SKM-1 (cell line): ENCODE measurements around the gene IDNK.

Experiments used
- DNase-seq: peaks from one replicate; lab custom pipeline; 2025; ENCODE audit not compliant: unreplicated experiment; lab: John Stamatoyannopoulos, UW

The IDNK gene

DNA sequence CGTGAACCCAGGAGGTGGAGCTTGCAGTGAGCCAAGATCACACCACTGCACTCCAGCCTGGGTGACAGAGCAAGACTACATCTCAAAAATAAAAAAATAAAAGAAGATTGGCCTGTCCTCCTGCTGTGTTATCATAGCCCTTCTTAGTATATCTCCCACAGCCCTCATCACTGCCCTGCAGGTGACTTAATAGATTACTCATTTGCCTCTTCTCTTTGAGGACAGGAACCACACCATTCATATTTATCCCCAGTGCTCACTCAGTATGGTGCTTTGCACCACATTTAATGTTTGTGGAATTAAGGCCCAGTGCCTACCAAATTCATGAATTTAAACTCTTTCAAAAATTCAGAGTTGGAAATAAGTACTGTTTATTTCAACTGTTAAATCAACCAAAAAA lies 10.3 kb downstream of the IDNK start:
- no peak for DNase-seq

- no peak for DNase-seq
Observed at GRCh38 chr9:83633676-83634075, 10.7 kb downstream of the IDNK start.

DNA sequence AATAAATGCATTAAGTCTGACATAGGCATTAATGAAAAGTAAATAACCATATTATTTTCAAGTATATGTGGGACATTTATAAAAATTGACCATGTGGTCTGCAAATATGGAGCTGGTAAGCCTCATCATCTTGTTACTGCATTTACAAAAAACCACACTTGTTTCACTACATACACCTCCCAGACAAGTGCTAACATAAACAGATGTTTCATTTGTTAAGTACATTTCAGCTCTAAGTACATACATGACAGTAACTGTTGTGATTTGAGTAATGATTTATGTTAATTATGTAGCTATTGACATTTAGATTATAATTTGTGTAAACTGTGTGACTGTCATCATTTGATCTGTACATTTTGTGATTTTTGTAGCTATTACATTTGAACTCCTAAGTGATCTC lies 13.9 kb downstream of the IDNK start:
- DNase-seq = no peak

GRCh38 chr9:83637389-83637788 lies 14.4 kb downstream of the IDNK start:
- no peak for DNase-seq

DNA sequence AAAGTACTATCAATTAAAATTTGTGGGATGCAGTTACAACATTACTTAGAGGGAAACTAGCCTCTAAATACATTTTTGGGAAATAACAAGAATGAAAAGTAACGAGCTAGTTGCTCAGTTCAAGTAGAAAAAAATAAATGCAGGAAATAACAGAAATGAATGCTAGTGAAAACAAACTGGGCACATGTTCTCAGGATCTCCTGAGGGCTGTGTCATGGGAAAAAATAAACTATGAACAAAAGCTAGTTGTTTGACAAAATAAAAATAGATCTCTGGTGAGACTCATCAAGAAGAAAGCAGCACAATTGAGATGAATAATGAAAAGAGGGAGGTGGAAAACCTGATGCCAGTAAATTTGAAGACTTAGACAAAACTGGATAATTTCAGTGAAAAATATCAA lies 16.3 kb downstream of the IDNK start:
- DNase-seq = no peak

DNA sequence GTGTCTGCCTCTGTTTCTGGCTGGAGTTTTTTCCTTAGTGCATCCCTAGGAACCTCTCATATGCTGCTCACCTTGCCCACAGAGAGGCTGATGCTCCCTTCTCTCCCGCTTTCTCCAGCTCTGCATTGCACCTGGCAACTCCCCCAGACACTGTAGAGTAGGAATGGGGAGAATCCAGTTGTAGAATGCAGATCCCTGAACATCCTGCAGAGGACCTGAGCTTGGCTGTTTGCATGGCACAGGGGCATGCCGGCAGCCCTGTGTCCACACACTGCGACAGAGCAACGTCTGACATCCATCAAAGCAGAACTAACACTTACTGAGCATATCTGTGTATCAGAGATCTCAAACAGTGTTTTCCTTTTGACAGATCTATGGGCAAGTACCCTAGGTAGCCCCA lies 19.9 kb downstream of the IDNK start:
- no peak for DNase-seq

GRCh38 chr9:83646500-83647239 lies 23.7 kb downstream of the IDNK start:
- no peak for DNase-seq

DNA sequence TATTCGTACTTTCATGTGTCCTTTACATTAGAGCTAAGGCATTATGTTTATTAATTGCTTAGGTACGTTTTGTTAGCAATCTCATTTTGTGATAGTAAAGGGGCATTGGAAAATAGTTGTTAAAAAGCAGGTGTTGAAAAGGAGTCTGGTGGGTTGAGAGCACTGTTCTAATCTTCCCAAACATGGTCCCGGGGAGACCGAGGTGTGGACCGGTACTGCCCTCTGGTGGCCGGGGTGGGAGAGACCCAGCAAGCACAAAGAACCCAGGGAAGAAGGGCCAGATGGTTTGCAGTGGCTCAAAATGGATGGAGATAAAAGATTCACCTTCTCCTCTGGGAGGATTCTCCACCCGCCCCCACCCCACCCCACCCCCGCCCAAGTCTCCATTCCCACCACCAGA lies 26.1 kb downstream of the IDNK start:
- DNase-seq = no peak

GRCh38 chr9:83649515-83649914 lies 26.6 kb downstream of the IDNK start:
- no peak for DNase-seq

DNA sequence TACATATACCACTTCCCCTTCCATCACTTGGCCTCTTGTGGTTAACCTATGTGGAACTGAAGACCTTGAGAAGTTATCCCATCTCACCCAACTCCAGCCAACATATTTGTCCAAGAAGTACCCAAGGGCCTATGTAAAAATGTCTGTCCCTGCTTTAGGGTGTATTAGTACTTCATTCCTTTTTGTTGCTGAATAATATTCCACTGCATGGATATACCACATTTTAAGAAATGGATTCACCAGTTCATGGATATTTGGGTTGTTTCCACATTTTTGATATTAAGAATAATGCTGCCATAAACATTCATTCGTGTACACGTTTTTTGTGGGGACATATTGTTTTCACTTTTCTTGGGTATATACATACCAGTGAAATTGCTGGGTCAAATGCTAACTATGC lies 28.6 kb downstream of the IDNK start:
- no peak for DNase-seq

DNA sequence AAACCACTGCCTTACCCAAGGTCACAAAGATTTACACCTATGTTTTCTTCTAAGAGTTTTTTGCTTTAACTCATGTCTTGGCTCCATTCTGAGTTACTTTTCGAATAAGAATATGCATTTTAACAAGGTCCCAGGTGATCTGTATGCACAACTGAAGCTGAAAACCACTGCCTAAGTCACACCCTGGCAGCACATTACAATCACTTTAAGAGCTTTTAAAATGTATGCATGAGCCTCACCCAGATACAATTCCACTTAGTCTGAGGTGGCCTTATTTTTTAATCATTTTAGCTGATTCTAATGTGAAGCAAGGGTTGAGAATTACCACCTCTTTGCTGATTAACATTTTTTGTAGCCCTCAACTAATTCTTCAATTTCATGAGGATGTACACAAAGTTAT lies 29.5 kb downstream of the IDNK start:
- no peak for DNase-seq

DNA sequence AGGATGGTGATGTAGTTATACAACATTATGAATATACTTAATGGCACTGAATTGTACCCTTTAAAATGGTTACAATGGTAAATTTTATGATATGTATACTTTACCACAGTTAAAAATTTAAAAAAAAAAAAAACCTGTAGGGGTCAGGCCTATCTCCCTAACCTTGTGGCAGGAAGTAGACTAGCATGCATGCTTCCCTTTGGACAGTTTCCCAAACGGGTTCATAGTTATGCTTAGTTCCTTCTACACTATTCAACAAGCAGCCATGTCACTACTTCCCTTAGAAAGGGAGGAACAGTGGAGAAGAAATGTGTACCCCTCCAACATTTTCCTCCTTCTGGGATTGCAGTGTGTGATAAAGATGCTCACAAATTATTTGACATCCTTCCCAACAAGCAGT lies 32.5 kb downstream of the IDNK start:
- no peak for DNase-seq

DNA sequence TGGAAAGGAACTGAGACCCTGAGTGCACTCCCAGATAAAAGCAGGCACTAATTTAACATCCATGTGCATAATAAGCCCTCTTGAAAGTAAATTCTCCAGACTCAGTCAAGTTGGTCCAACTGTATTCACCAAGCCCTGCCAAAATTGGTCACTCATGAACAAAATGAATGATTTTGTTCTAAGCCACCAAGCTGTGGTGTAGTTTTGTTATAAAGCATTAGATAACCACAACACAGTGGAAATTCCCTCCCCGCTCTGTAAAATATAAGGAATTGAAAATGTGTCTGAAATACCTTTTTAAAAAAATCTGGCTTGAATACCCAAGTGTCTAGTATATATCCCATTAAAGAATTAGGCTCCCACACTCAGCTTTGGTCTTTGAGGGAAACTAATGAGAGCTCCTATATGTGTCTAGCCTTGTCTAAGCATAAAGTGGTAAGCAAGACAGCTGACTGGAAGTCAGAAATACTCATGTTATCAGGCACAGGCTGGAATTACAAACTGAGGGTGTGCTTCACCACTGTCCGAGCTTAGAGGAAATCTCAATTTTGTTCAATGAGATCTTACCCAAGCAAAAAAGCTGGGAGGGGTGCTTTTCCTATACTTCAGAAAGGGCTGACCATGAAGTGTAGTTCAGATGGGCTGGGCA lies 33.2 kb downstream of the IDNK start:
- no peak for DNase-seq

DNA sequence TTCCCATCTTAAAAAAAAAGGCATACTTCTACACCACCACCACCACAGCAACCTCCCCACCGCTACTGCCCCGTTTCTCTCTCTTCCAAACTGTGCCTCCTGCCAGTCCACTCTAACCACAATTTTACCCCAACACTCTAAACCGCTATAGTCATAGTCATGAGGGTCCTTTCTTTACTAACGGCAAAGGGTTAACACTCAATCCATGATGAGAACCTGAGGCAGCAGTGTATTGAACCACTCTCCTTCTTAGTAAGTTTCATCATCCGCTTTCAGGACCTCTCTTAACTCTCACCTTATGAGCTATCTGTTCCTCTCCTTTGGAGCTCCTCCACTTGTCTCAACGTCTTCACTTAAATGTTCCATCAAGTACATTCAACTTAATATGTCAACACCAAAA lies 34.0 kb downstream of the IDNK start:
- no peak for DNase-seq

DNA sequence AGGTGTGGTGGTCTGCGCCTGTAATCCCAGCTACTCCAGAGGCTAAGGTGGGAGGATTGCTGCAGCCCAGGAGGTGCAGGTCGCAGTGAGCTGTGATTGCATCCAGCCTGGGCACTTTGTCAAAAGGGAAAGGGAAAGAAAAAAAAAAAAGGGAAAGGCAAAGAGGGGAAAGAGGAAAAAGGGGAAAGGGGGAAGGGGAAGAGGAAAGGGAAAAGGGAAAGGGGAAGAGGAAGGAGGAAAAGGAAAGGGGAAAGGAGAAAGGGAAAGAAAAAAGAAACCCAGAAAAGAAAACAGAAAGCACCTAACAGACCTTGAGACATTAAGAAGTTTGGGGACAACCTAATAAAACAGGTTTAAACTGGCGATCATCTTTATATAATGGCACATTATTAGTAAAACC lies 40.0 kb downstream of the IDNK start:
- no peak for DNase-seq

GRCh38 chr9:83665580-83666200 lies 42.7 kb downstream of the IDNK start:
- no peak for DNase-seq

GRCh38 chr9:83669067-83669466 lies 46.1 kb downstream of the IDNK start:
- DNase-seq = no peak

DNA sequence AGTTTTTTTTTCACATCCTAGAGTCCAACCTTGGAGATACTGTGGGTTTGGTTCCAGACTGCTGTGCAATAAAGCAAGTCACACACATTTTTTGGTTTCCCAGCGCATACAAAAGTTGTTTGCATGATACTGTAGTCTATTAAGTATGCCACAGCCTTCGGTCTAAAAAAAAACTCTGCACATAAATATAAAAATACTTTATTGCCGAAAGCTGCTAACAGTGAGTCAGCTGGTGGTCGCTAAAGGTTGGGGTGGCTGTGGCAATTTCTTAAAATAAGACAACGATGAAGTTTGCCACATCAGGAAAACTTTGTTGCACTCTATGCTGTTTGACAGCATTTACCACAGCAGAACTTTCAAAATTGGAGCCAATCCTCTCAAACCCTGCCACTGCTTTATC lies 47.4 kb downstream of the IDNK start:
- no peak for DNase-seq

GRCh38 chr9:83671451-83671850 lies 48.5 kb downstream of the IDNK start:
- no peak for DNase-seq

DNA sequence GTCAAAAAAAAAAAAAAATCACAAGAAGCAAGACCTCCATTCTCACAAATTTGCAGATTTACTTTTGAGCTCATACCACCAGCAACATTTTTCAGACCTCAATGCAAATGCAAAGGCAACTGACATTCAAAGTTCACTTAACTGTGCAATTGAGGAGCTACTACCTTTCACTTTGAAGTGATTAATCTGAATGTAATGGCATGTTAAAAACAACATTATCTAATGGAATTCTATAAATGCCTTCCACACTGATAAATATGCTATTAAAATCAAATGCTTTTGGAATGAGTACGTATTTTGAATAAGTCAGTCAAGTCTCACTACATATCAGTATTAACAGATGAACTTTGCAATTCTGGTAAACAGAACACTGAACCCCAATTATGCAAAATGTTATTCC lies 52.5 kb downstream of the IDNK start:
- DNase-seq = no peak

DNA sequence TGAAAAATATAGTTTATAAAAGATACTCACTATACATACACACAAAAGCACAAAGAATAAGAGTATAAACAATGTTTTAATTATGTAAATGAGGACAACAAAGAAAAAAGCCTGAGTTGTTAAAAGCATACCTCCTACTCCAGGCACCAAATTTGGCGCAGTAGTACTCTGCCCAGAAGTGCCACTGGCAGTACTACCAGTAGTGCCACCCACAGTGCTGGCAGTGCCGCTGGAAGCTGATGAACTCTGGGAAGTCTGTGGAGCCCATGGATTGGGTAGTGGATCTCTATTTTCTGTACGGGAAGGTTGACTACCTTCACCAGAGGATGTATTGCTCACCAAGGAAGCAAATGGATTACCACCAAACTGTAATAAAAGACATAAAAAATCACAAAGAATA lies 54.7 kb downstream of the IDNK start:
- no peak for DNase-seq

GRCh38 chr9:83680233-83680632 lies 57.3 kb downstream of the IDNK start:
- no peak for DNase-seq

- DNase-seq = no peak
Observed at GRCh38 chr9:83681490-83681889, 58.5 kb downstream of the IDNK start.
